Neural progenitor cell (in vitro differentiated cells): ENCODE data around the gene PRKAR2A. TPM values are rescaled to one million over a fixed set of nuclear protein-coding genes. Genes with fewer than 3 reads are reported as not detected.
"Not testable (repeated sequence)": the region's sequence is repeated elsewhere in the genome, so short reads cannot be mapped to it uniquely, and the experiment has no call there.

Experiments
- DNase-seq: peaks from one replicate; pipeline ENCODE4 v3.0.0-alpha.2; 2016; ENCODE audit warnings: low spot score
- H2AFZ ChIP-seq: fragments of 200-600 bp; sonication (generic); replicated peaks from 2 replicates; pipeline ENCODE4 v1.6.1; 2016; ENCODE audit warnings: antibody characterized with exemption
- H3F3A ChIP-seq: fragments of 200-600 bp; sonication (generic); 2 replicates; pipeline ENCODE4 v1.6.1; 2016; ENCODE audit warnings: antibody characterized with exemption, low read depth
- H3K27ac ChIP-seq: fragments of 200-600 bp; sonication (generic); 2 replicates; pipeline ENCODE4 v1.5.1; 2016; ENCODE audit warnings: mild to moderate bottlenecking
- H3K27me3 ChIP-seq: fragments of 200-600 bp; sonication (generic); 2 replicates; pipeline ENCODE4 v1.6.1; 2016; ENCODE audit warnings: mild to moderate bottlenecking, moderate library complexity
- H3K36me3 ChIP-seq: fragments of 200-600 bp; sonication (generic); 2 replicates; pipeline ENCODE4 v1.5.1; 2016
- H3K4me1 ChIP-seq: fragments of 200-600 bp; sonication (generic); 2 replicates; pipeline ENCODE4 v1.6.1; 2016; ENCODE audit warnings: mixed run types
- H3K4me2 ChIP-seq: fragments of 200-600 bp; sonication (generic); 2 replicates; pipeline ENCODE4 v1.6.1; 2016
- H3K4me3 ChIP-seq: fragments of 200-600 bp; sonication (generic); 2 replicates; pipeline ENCODE4 v1.5.1; 2016
- H3K79me2 ChIP-seq: fragments of 200-600 bp; sonication (generic); 2 replicates; pipeline ENCODE4 v1.6.1; 2016; ENCODE audit warnings: low read depth
- H3K9ac ChIP-seq: fragments of 200-600 bp; sonication (generic); 2 replicates; pipeline ENCODE4 v1.6.1; 2016
- H3K9me3 ChIP-seq: fragments of 200-600 bp; sonication (generic); 2 replicates; pipeline ENCODE4 v1.5.1; 2016; ENCODE audit warnings: low read depth
- H4K20me1 ChIP-seq: fragments of 200-600 bp; sonication (generic); 2 replicates; pipeline ENCODE4 v1.6.1; 2016; ENCODE audit warnings: low read depth
- H3K27ac Mint-ChIP-seq: 3 replicates; pipeline ENCODE4 v1.8.0; 2021; ENCODE audit warnings: mixed read lengths
- H3K27me3 Mint-ChIP-seq: 2 replicates; pipeline ENCODE4 v1.8.0; 2022; ENCODE audit warnings: low read depth, mild to moderate bottlenecking, inconsistent platforms, moderate library complexity, mixed read lengths; ENCODE audit not compliant: insufficient read depth
- H3K36me3 Mint-ChIP-seq: 3 replicates; pipeline ENCODE4 v1.8.0; 2021; ENCODE audit warnings: mixed read lengths
- H3K4me1 Mint-ChIP-seq: 3 replicates; pipeline ENCODE4 v1.8.0; 2021; ENCODE audit warnings: mixed read lengths
- H3K4me3 Mint-ChIP-seq: 3 replicates; pipeline ENCODE4 v1.8.0; 2021; ENCODE audit warnings: mild to moderate bottlenecking, moderate library complexity, mixed read lengths
- H3K9me3 Mint-ChIP-seq: 3 replicates; pipeline ENCODE4 v1.8.0; 2020; ENCODE audit warnings: mixed read lengths
- CTCF ChIP-seq: fragments of 200-600 bp; sonication (generic); IDR thresholded peaks from 2 replicates; pipeline ENCODE4 v1.5.1; 2017; ENCODE audit warnings: antibody characterized with exemption, mild to moderate bottlenecking
- EZH2 ChIP-seq: fragments of 200-600 bp; sonication (generic); IDR thresholded peaks from 2 replicates; pipeline ENCODE4 v1.6.1; 2017; ENCODE audit warnings: antibody characterized with exemption, mild to moderate bottlenecking, moderate library complexity
- EZH2phosphoT487 ChIP-seq: fragments of 200-600 bp; sonication (generic); IDR thresholded peaks from 2 replicates; pipeline ENCODE4 v1.6.1; 2017; ENCODE audit warnings: antibody characterized with exemption
- total RNA-seq: library from RNA; depleted of rRNA; stranded (reverse); fragments of >200 nt; gene quantifications from 2 replicates; pipeline ENCODE4 v1.2.3, GENCODE V29; 2015; ENCODE audit warnings: low replicate concordance

PRKAR2A gene
- total RNA-seq, 1 donor from 2014 or later: 25.0 TPM

GRCh38 chr3:48727511-48727910, 120.2 kb downstream of the PRKAR2A start:
- H3K4me1 Mint-ChIP-seq: no peaks in the 10 kb centered on the region
- TF ChIP-seq EZH2phosphoT487 (no peak), CTCF (no peak), EZH2 (no peak)
- H3K4me3 Mint-ChIP-seq: no peak overlapping the region
- no peaks in the 10 kb centered on the region for H3K9me3 Mint-ChIP-seq
- no peak overlapping the region for H3K4me3 ChIP-seq
- no peak for DNase-seq
- H3K9me3 ChIP-seq: no peaks in the 10 kb centered on the region
- H3K36me3 ChIP-seq: no peaks in the 10 kb centered on the region
- H3K4me2 ChIP-seq: no peak overlapping the region
- no peaks in the 10 kb centered on the region for H3K4me1 ChIP-seq
- H3K27ac ChIP-seq: no peak overlapping the region
- no peaks in the 10 kb centered on the region for H3K79me2 ChIP-seq
- no peak overlapping the region for H2AFZ ChIP-seq
- H3K36me3 Mint-ChIP-seq: no peaks in the 10 kb centered on the region
- no peaks in the 10 kb centered on the region for H3F3A ChIP-seq
- no peak overlapping the region for H3K9ac ChIP-seq
- no peaks in the 10 kb centered on the region for H4K20me1 ChIP-seq
- peaks cover 5% of the 10 kb centered on the region for H3K27me3 ChIP-seq
- no peak overlapping the region for H3K27ac Mint-ChIP-seq
- peaks cover 3% of the 10 kb centered on the region for H3K27me3 Mint-ChIP-seq

DNA sequence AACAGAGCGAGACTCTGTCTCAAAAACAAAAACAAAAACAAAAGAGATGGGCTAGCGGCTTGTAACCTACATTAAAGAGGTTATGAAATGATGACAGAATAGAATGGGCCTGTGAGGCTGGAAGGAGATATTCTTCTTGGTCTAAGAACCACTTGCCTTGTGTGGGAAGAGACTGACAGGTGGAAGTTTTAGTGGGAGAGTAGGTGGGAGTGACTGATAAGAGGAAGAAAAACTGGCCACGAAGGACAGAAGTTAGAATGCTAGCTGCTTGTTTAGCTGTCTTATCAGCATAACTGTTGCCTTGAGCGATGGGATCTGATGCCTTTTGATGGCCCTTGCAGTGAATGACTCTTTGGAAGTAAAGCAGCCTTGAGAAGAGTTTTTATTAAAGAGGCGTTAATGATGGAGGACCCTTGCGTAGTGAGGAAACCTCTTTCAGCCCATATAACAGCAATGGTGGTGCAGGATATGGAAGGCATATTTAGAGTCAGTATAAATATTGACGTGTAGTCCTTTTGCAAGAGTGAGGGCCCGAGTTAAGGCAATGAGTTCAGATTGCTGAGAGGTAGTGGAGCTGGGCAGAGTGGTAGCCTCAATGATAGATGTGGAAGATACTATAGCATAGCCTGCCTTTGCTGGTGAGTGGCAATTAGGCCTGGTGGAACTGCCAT, 122.4 kb downstream of the PRKAR2A start:
- not testable (repeated sequence) for H3K79me2 ChIP-seq, H4K20me1 ChIP-seq, H3K4me3 Mint-ChIP-seq, H2AFZ ChIP-seq, H3K4me2 ChIP-seq, H3K9me3 Mint-ChIP-seq, H3K36me3 ChIP-seq, H3K9ac ChIP-seq, H3K36me3 Mint-ChIP-seq, H3K27ac ChIP-seq, DNase-seq, H3K4me1 ChIP-seq, H3K4me1 Mint-ChIP-seq, H3K9me3 ChIP-seq, H3K27me3 Mint-ChIP-seq, H3K27ac Mint-ChIP-seq, H3F3A ChIP-seq, H3K4me3 ChIP-seq
- H3K27me3 ChIP-seq: peaks cover 11% of the 10 kb centered on the region

DNA sequence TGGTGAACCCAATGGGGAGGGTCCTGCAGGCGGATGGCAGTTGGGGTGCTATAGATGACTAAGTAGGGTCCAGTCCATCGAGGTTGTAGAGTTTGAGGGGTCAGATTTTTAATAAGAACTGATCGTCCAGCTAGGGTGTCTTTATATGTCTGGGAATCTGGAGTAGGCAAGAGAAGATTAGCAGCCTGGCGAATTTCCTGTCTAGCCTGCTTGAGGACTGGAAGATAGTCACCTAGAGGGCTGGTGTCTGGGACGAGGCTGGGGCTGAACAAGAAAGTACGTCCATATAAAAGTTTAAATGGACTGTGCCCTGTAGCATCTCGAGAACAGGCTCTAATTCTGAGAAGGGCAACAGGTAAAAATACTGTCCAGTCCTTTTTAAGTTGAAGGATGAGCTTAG, 123.9 kb downstream of the PRKAR2A start:
- Mint-ChIP-seq H3K27me3 (peaks cover 4% of the 10 kb centered on the region), H3K36me3 (no peaks in the 10 kb centered on the region), H3K4me1 (no peaks in the 10 kb centered on the region), H3K9me3 (no peaks in the 10 kb centered on the region), H3K4me3 (no peak overlapping the region), H3K27ac (no peak overlapping the region)
- Histone ChIP-seq H3K79me2 (no peaks in the 10 kb centered on the region), H3K4me2 (no peak overlapping the region), H3F3A (no peaks in the 10 kb centered on the region), H3K9me3 (no peaks in the 10 kb centered on the region), H4K20me1 (no peaks in the 10 kb centered on the region), H3K9ac (no peak overlapping the region), H3K4me1 (no peaks in the 10 kb centered on the region), H2AFZ (no peak overlapping the region), H3K27ac (no peak overlapping the region), H3K27me3 (peaks cover 11% of the 10 kb centered on the region), H3K36me3 (no peaks in the 10 kb centered on the region), H3K4me3 (no peak overlapping the region)
- no peak for DNase-seq
- TF ChIP-seq EZH2 (no peak), CTCF (no peak), EZH2phosphoT487 (no peak)

DNA sequence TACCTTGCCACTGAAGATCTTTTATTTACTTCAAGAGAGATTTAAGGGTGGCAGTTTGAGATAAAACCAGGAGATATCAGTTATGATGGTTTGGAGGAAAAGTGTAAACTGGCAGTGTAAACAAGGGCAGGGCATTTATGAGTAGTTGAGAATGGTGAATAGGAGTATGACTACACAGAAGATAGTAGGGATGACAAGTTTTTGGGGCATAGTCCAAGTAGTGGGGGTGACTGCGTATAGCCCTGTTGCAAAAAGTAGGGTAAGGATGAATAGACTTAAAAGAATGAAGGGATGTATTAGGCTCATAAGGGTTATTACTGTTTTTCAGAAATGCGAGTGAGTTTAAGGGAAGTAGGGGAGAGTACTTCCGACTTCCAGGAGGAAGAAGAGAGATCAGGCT, 124.4 kb downstream of the PRKAR2A start:
- H3K4me2 ChIP-seq, H3K4me3 Mint-ChIP-seq, H3F3A ChIP-seq, H3K9me3 Mint-ChIP-seq, H3K4me3 ChIP-seq, H2AFZ ChIP-seq, H3K27ac Mint-ChIP-seq, H3K36me3 ChIP-seq, H3K79me2 ChIP-seq, H3K27me3 Mint-ChIP-seq, H3K9ac ChIP-seq, H3K27ac ChIP-seq, H3K36me3 Mint-ChIP-seq, H3K4me1 ChIP-seq, H3K9me3 ChIP-seq, DNase-seq, H4K20me1 ChIP-seq, H3K4me1 Mint-ChIP-seq: not testable (repeated sequence)
- peaks cover 11% of the 10 kb centered on the region for H3K27me3 ChIP-seq
